ENCODE results near the gene GUCY1B1.

GRCh38 chr4:155751569-155751968 is 7.3 kb upstream of the GUCY1B1 start:
- TF ChIP-seq CTCF (IDR thresholded peaks at IDR 0.05; ENCODE audit: low read depth, low read length, poor library complexity, severe bottlenecking) = no peak
- TF ChIP-seq EZH2phosphoT487 (IDR thresholded peaks at IDR 0.05; ENCODE audit: borderline replicate concordance, low read length) = no peak

Data from DOHH2 (cell line).